GM12878 (cell line): ENCODE measurements around the gene BBS9. TPM values are rescaled to one million over a fixed set of nuclear protein-coding genes. Genes with fewer than 3 reads are reported as not detected.

Source experiments
- ASH2L ChIP-seq: fragments of 300-600, 200-600 bp; sonication (generic); IDR thresholded peaks from 2 replicates; pipeline ENCODE4 v1.6.1; 2017; ENCODE audit warnings: low read depth, mild to moderate bottlenecking, borderline replicate concordance
- JUND ChIP-seq: IDR thresholded peaks from 2 replicates; pipeline ENCODE4 v1.6.1; 2012; ENCODE audit warnings: low read depth, mild to moderate bottlenecking, low read length, improper control_type of control experiment, moderate library complexity
- NFIC ChIP-seq: IDR thresholded peaks from 2 replicates; pipeline ENCODE4 v1.6.1; 2012; ENCODE audit warnings: low read depth, mild to moderate bottlenecking, inconsistent platforms, low read length, moderate library complexity
- SMARCA5 ChIP-seq: fragments of 450-650 bp; IDR thresholded peaks from 2 replicates; pipeline ENCODE4 v1.6.1; 2017; ENCODE audit warnings: mild to moderate bottlenecking
- SMC3 ChIP-seq: IDR thresholded peaks from 2 replicates; pipeline ENCODE4 v1.6.1; 2011; ENCODE audit warnings: low read length, improper control_type of control experiment, borderline replicate concordance
- polyA plus RNA-seq, 11 experiments: library from polyadenylated mRNA; depleted of rRNA in 4 of 11; unstranded in 6 of 11; stranded (reverse) in 5 of 11; fragments of >200 nt; fragmentation: Nextera tagmentation in 4 of 11; fragmentation: Illumina TruSeq in 1 of 11; extraction: Ambion mirVana in 4 of 11; extraction: Trizol in 1 of 11; gene quantifications; 1 replicate in 1 of 11; 2 replicates in 10 of 11; pipeline versions ENCODE4 v1.2.1 to v1.2.3, GENCODE V29; 2011 to 2016; ENCODE audit warnings: inconsistent platforms in 2 of 11, missing spikeins in 2 of 11, low read depth in 1 of 11
- total RNA-seq, 4 experiments: library from RNA; depleted of rRNA in 3 of 4; stranded (reverse); fragments of >200 nt in 3 of 4; fragmentation: Illumina TruSeq in 1 of 4; extraction: Trizol in 1 of 4; gene quantifications; 2 replicates each; pipeline versions ENCODE4 v1.2.1 to v1.2.3, GENCODE V29; 2013 to 2021
- TF ChIP-seq, protein P1 (sequence below): fragments of 450-650 bp; IDR thresholded peaks from 2 replicates; pipeline ENCODE4 v1.6.1; 2017; ENCODE audit warnings: antibody characterized with exemption, mild to moderate bottlenecking, moderate library complexity
- TF ChIP-seq, protein P2 (sequence below): fragments of 450-650 bp; IDR thresholded peaks from 2 replicates; pipeline ENCODE4 v1.6.1; 2016; ENCODE audit warnings: mild to moderate bottlenecking
- TF ChIP-seq, protein P3 (sequence below): IDR thresholded peaks from 2 replicates; pipeline ENCODE4 v1.6.1; 2012; ENCODE audit warnings: low read depth, low read length, improper control_type of control experiment

The BBS9 gene
- total and polyA plus RNA-seq, 10 of the 15 experiments (the other 5 are each of a cell fraction or from before 2014, with no cell fraction given): 1.2 to 5.6 (median 2.3) TPM

DNA sequence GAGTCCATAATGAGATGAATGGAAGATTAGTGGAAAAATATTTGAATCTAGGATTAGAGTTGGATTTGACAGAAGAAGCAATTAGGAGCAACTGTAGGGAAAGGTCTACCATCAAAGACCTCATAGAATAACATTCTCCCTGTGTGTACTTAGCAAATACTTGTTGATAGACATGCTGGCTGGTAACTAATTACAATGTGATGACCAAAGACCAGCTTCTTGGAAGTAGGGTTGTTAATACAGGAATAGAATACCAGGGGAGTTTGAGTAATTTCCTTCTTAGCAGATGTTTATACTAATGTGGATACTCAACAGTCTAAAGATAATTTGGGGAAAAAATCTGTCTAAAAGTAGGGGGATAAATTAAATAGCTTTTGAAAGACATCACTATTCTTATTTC, 418.5 kb downstream of the BBS9 start (continued):
- TF ChIP-seq, protein P1, sequence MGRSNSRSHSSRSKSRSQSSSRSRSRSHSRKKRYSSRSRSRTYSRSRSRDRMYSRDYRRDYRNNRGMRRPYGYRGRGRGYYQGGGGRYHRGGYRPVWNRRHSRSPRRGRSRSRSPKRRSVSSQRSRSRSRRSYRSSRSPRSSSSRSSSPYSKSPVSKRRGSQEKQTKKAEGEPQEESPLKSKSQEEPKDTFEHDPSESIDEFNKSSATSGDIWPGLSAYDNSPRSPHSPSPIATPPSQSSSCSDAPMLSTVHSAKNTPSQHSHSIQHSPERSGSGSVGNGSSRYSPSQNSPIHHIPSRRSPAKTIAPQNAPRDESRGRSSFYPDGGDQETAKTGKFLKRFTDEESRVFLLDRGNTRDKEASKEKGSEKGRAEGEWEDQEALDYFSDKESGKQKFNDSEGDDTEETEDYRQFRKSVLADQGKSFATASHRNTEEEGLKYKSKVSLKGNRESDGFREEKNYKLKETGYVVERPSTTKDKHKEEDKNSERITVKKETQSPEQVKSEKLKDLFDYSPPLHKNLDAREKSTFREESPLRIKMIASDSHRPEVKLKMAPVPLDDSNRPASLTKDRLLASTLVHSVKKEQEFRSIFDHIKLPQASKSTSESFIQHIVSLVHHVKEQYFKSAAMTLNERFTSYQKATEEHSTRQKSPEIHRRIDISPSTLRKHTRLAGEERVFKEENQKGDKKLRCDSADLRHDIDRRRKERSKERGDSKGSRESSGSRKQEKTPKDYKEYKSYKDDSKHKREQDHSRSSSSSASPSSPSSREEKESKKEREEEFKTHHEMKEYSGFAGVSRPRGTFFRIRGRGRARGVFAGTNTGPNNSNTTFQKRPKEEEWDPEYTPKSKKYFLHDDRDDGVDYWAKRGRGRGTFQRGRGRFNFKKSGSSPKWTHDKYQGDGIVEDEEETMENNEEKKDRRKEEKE: no peak
- no peak for TF ChIP-seq JUND
- no peak for TF ChIP-seq SMARCA5
- no peak for TF ChIP-seq SMC3
- no peak for TF ChIP-seq NFIC
- TF ChIP-seq, protein P2, sequence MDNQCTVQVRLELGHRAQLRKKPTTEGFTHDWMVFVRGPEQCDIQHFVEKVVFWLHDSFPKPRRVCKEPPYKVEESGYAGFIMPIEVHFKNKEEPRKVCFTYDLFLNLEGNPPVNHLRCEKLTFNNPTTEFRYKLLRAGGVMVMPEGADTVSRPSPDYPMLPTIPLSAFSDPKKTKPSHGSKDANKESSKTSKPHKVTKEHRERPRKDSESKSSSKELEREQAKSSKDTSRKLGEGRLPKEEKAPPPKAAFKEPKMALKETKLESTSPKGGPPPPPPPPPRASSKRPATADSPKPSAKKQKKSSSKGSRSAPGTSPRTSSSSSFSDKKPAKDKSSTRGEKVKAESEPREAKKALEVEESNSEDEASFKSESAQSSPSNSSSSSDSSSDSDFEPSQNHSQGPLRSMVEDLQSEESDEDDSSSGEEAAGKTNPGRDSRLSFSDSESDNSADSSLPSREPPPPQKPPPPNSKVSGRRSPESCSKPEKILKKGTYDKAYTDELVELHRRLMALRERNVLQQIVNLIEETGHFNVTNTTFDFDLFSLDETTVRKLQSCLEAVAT: no peak
- TF ChIP-seq ASH2L: no peak
- TF ChIP-seq, protein P3, sequence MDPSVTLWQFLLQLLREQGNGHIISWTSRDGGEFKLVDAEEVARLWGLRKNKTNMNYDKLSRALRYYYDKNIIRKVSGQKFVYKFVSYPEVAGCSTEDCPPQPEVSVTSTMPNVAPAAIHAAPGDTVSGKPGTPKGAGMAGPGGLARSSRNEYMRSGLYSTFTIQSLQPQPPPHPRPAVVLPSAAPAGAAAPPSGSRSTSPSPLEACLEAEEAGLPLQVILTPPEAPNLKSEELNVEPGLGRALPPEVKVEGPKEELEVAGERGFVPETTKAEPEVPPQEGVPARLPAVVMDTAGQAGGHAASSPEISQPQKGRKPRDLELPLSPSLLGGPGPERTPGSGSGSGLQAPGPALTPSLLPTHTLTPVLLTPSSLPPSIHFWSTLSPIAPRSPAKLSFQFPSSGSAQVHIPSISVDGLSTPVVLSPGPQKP: no peak
- TF ChIP-seq, all 136 proteins: peak for 0
